Pancreas (tissue), 10 donors: ENCODE results near the gene BTBD18. TPM values are rescaled to one million over a fixed set of nuclear protein-coding genes. Genes with fewer than 3 reads are reported as not detected.

ENCODE experiments used
- ATAC-seq, 4 donors: fragments of 200-7000 bp; cut with Tn5 transposase; one replicate each; pipeline versions ENCODE4 v1.8.0 to v1.9.1; 2020; ENCODE audit warnings: mild to moderate bottlenecking in 4 of 4, moderate library complexity in 4 of 4
- DNase-seq, 6 donors: peaks; one replicate each; pipeline ENCODE4 v3.0.0-alpha.2; 2020
- FAIRE-seq: peaks from 2 replicates; lab custom pipeline; 2012; peaks lifted over from hg19 to GRCh38; lab: Jason Lieb, UNC
- H3K27ac ChIP-seq, 4 donors: fragments of 200-600 bp; sonication (generic); 1 replicate in 3 of 4; 2 replicates in 1 of 4; pipeline versions ENCODE4 v1.5.0 to v1.8.0; 2020
- H3K27me3 ChIP-seq, 4 donors: fragments of 200-600 bp; one replicate each; pipeline ENCODE4 v1.8.0; 2021
- H3K36me3 ChIP-seq, 3 donors: fragments of 200-600 bp; sonication (generic) in 1 of 3; one replicate each; pipeline versions ENCODE4 v1.5.0 to v1.8.0; 2020 to 2021
- H3K4me1 ChIP-seq, 3 donors: fragments of 200-600 bp; one replicate each; pipeline ENCODE4 v1.8.0; 2021
- H3K4me3 ChIP-seq, 4 donors: fragments of 200-600 bp; sonication (generic) in 2 of 4; one replicate each; pipeline versions ENCODE4 v1.5.0 to v1.8.0; 2020 to 2021
- H3K9me3 ChIP-seq, 4 donors: fragments of 200-600 bp; one replicate each; pipeline ENCODE4 v1.8.0; 2021
- WGBS, 2 donors: extraction: QIAGEN DNeasy Blood & Tissue Kit; methylation state at CpG; one replicate each; pipeline ENCODE4 v1.1.7; 2013; 5-methylcytosine and 5-hydroxymethylcytosine counted together
- intact Hi-C, 3 donors: fragments of 100-400 bp; cut with DNase I; formaldehyde crosslinking; loops; one replicate each; pipeline versions ENCODE4 v1.11.1 to v1.14.2; 2022
- polyA plus RNA-seq, 2 donors: library from polyadenylated mRNA; stranded (reverse); fragments of 200-250 nt; gene quantifications; one replicate each; pipeline ENCODE4 v1.2.3, GENCODE V29; 2013
- total RNA-seq, 6 donors: library from RNA; stranded (reverse); fragmentation: NEBNext Ultra II Directional in 4 of 6; extraction: Animal tissue kit (Norgen Biotek cat#: 25700) in 4 of 6; gene quantifications; one replicate each; pipeline versions ENCODE4 v1.2.1 to v1.2.4, GENCODE V29; 2021 to 2023
- TF ChIP-seq, protein P1 (sequence below), 4 donors: fragments of 200-600 bp; sonication (generic) in 3 of 4; IDR thresholded peaks; one replicate each; pipeline versions ENCODE4 v1.5.0 to v1.8.0; 2021; ENCODE audit warnings: antibody characterized with exemption in 4 of 4
- donor health status: healthy with polysubstance abuse.
- donor health status: DM: no; HTN: no; CAD: no; lungs with moderate emphysema.
- donor health status: DM: no; HTN: no; CAD: no.
- donor health status: control.
- donor health status: control.
- donor health status: Bipolar disorder and iron deficiency.
- donor health status: DM: yes; HTN: yes; CAD: no.
- donor health status: DM: no; HTN: no; CAD: no.
- donor health status: DM: no; HTN: no; CAD: no.
- donor health status: DM: yes; HTN: yes; CAD: no.

BTBD18 gene, protein sequence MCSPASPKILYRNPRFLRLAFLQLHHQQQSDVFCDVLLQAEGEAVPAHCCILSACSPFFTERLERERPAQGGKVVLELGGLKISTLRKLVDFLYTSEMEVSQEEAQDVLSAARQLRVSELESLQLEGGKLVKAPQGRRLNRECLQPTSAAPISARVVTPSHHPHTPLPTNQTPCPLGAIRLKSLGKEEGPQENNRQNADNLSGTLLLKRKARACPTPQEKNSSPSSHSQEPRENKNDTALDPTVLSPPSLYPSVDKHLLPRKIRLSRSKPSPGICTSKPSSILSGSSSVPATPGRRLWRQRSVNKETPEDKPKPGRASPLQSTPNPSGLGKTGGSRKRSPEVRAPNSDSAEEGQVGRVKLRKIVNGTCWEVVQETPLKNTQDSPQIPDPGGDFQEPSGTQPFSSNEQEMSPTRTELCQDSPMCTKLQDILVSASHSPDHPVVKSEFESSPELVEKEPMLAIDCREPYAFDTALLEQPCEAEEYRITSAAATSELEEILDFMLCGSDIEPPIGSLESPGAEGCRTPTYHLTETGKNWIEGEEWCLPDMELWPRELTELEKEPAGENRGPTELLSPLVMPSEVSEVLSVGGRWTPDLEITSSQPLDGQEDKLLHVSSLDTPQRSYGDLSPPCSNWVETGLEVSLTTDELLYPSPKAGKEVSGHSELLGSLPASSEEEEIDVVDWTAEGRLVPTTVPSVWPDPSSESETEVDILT
- total RNA-seq (not detected), polyA plus RNA-seq (under 1 TPM in 1 of 2 donors, not detected in 1; 0.05 TPM)

GRCh38 chr11:57751676-57752253 lies at the start of gene BTBD18:
TSS of gene BTBD18 (minus strand) at chr11:57751819. CDS start at chr11:57751188, 631 bp downstream.
- TF ChIP-seq, protein P1, sequence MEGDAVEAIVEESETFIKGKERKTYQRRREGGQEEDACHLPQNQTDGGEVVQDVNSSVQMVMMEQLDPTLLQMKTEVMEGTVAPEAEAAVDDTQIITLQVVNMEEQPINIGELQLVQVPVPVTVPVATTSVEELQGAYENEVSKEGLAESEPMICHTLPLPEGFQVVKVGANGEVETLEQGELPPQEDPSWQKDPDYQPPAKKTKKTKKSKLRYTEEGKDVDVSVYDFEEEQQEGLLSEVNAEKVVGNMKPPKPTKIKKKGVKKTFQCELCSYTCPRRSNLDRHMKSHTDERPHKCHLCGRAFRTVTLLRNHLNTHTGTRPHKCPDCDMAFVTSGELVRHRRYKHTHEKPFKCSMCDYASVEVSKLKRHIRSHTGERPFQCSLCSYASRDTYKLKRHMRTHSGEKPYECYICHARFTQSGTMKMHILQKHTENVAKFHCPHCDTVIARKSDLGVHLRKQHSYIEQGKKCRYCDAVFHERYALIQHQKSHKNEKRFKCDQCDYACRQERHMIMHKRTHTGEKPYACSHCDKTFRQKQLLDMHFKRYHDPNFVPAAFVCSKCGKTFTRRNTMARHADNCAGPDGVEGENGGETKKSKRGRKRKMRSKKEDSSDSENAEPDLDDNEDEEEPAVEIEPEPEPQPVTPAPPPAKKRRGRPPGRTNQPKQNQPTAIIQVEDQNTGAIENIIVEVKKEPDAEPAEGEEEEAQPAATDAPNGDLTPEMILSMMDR (IDR thresholded peaks at IDR 0.05): peak in 3 of 4 donors; percentile 33 to 36 (median 35)
- 29 to 31% methylated on average over 10 of the region's 10 CpGs for WGBS, 2 donors
- H3K4me1 ChIP-seq: peaks cover 0 to 5% (median 4%) of the 10 kb centered on the region in 3 donors
- DNase-seq: peak in 4 of 6 donors; percentile 40 to 62 (median 54)
- no peaks in the 10 kb centered on the region for H3K36me3 ChIP-seq
- ATAC-seq: peak; percentile 91 to 100 (median 97)
- no peaks in the 10 kb centered on the region for H3K27me3 ChIP-seq
- FAIRE-seq: no peak
- no peak within 1 kb of the TSS for H3K4me3 ChIP-seq
- intact Hi-C loops: loop anchor here in 1 of 3 donors (5.0 kb wide), 1 partner anchor 51 kb away; no protein-coding TSS in a partner anchor
- H3K27ac ChIP-seq: no peak within 1 kb of the TSS
- H3K9me3 ChIP-seq: no peaks in the 10 kb centered on the region

DNA sequence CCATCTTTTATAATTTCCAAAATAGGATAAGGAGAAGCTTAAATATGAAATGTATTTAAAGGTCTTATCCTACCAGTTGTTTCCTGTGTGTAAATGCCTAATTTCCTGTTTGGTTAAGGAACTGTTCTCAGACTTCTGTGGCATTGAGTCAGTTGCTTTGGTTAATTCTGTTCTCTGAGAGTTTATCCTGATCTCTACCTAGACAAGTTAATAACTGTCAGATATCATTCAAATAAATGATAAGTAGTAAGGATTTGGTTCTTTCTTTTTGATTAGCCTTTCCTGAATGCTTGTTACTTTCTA lies 49.5 kb upstream of the BTBD18 start:
- H3K4me1 ChIP-seq: peaks cover 36 to 49% (median 37%) of the 10 kb centered on the region in 3 donors
- ATAC-seq (no peak), DNase-seq (no peak), FAIRE-seq (no peak)
- no peak overlapping the region for H3K4me3 ChIP-seq
- intact Hi-C loops: loop anchor here in 2 of 3 donors (5.0 kb wide), 2 partner anchors 39 to 49 kb away; partner anchors contain the start of genes BTBD18 (in 1 of the 2) and CTNND1 (in 1 of the 2)
- TF ChIP-seq, protein P1 (IDR thresholded peaks at IDR 0.05): no peak
- H3K27ac ChIP-seq: peak overlapping the region in 2 of 4 donors; percentile 63 to 73
- no peaks in the 10 kb centered on the region for H3K27me3 ChIP-seq
- H3K36me3 ChIP-seq: peaks cover 15 to 61% (median 42%) of the 10 kb centered on the region in 3 donors
- H3K9me3 ChIP-seq: no peaks in the 10 kb centered on the region

DNA sequence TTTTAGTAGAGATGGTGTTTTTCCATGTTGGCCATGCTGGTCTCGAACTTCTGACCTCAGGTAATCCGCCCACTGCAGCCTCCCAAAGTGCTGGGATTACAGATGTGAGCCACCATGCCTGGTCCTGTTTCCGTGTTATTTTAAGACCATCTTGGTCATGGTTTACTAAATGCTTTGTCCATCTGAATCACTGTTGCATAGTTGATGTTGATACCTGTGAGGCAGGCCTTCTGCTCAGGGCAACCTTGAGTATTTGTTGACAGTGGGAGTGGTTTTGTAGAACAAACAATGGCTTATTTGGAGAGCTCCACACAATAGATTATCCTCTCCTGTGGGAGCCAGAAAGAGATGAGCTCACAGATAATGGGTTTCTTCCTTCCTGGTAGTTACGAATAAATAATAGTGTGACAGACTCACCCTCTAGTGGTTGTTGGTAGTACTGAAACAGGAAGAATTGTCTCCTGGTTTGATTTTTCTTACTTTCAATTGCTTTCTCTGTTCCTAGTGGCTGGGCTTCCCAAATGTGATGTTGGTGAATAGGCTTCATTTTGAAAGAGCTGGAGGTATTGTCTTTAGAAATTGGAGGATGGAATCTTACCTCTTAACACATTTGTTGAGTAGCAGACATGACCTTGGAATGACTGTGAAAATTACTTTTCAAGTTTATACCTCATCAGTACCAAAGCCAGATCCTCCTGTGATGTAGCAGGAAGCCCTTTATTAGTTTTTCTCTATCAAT lies 49.0 kb upstream of the BTBD18 start:
- Histone ChIP-seq H3K4me1 (peaks cover 36 to 49% (median 37%) of the 10 kb centered on the region in 3 donors), H3K27ac (peak overlapping the region; percentile 19 to 73 (median 49)), H3K27me3 (no peaks in the 10 kb centered on the region), H3K36me3 (peaks cover 15 to 61% (median 44%) of the 10 kb centered on the region in 3 donors), H3K4me3 (no peak overlapping the region), H3K9me3 (no peaks in the 10 kb centered on the region)
- 42 to 46% methylated on average over 4 of the region's 4 CpGs for WGBS, 2 donors
- TF ChIP-seq, protein P1 (IDR thresholded peaks at IDR 0.05): peak; percentile 72 to 80 (median 74)
- FAIRE-seq (peak; percentile 75), DNase-seq (peak in 2 of 6 donors; percentile 45 to 51), ATAC-seq (peak; percentile 68 to 87 (median 82))
- intact Hi-C loops: loop anchor here in 2 of 3 donors (5.0 kb wide), 2 partner anchors 38 to 48 kb away; partner anchors contain the start of genes BTBD18 (in 1 of the 2) and CTNND1 (in 1 of the 2)

DNA sequence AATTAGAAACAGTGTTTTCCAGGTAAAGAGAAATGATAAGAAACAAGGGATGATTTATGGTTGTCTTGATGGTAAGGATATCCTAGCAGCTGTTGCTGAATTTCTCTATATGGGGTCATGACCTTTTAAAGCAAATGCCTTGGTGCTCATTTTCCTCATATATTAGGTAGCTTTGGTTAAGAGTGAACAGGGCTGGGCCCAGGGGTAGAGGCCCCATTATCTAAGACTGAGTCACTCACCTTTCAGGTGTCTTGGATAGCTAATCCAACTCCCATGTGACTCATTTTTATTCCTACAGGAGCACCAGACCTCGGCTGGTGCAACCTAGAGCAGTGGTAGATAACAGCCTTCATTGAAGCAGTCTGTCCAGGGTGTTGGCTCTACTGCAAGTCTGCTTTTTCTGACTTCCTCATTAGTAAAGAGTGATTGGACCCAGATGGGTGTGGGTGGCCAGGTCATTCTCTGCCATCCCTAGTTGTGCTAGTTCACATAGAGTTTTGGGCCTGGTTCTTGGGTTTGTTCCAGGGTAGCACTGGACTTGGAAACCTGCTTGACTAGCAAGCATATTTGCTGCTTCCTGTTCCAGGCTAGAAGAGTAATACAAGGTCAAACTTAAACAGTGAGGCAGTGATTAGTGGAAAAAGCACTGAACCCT lies 47.4 kb upstream of the BTBD18 start:
- Histone ChIP-seq H3K27me3 (no peaks in the 10 kb centered on the region), H3K4me1 (peaks cover 36 to 50% (median 37%) of the 10 kb centered on the region in 3 donors), H3K27ac (peak overlapping the region; percentile 35 to 73 (median 56)), H3K4me3 (no peak overlapping the region), H3K9me3 (no peaks in the 10 kb centered on the region), H3K36me3 (peaks cover 9 to 52% (median 32%) of the 10 kb centered on the region in 3 donors)
- TF ChIP-seq, protein P1 (IDR thresholded peaks at IDR 0.05): no peak
- no peak for FAIRE-seq
- peak in 4 of 6 donors; percentile 61 to 82 (median 77) for DNase-seq
- WGBS, 2 donors: 0% methylated on average over 1 of the region's 1 CpG
- intact Hi-C loops: loop anchor here in 1 of 3 donors (5.0 kb wide), 1 partner anchor 37 kb away; the partner anchor contains the start of gene CTNND1
- ATAC-seq: peak; percentile 80 to 85 (median 82)
